Activated CD4-positive, alpha-beta T cell treated with anti-CD3 and anti-CD28 coated beads for 4 hours (primary cell): ENCODE data around the gene ENOX2.

ENCODE experiments used
- DNase-seq, 2 donors: peaks; one replicate each; pipeline ENCODE4 v3.0.0-alpha.2; 2020

ENOX2 gene

DNA sequence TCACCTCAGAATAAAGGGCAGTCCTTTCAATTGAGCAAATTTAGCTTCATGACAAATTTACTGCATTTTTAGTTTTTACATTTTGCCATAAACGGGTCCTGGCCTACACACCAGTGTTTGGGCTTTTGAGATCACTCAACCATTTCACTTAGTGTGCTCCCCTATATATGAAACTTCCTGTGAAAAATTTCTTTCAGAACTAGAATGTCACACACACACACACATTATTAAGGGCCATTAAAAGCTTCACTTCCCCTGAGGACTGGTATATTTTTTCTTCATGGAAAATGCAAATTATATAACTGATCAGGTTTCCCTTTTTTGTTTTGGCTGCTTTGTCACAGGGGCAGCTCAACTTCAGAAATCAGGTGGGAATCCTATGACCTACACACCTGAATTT, 206.5 kb downstream of the ENOX2 start:
- no peak for DNase-seq

DNA sequence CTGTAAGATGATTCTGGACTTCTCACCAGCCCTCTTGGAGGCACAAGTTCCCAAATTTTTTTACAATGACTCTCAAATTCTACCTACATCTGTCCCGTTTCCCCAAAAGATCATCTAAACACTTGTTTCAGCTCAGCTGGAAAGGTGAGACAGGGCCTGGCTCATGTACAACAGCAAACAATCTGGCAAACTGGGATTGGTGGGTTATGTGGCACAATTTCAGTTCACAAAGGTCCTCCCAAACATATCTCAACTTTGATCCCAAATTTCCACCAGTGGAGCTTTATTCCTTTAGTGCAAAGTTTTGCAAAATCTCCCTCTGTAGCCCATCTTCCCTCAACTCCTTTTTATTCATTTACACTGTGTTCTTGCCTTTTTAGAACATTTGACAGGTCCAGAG, 207.1 kb downstream of the ENOX2 start:
- no peak for DNase-seq

DNA sequence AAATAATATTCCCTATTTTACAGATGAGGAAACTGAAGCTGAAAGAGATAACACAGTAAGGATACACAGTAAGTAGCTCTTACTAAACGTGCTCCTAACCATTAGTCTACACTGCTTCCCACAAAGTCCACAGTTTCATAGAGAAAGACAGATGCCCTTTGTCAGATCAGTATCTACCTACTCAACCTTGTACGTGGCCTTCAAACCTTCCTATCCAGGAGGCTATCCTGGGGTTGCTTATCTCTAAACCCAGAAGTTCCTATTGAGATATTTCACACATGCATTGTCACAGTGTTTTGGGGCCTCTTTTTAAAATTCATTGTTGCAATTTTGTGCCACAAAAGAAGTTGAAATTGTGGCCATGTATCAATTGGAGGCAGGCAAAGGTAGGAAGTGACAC, 208.0 kb downstream of the ENOX2 start:
- DNase-seq: no peak

DNA sequence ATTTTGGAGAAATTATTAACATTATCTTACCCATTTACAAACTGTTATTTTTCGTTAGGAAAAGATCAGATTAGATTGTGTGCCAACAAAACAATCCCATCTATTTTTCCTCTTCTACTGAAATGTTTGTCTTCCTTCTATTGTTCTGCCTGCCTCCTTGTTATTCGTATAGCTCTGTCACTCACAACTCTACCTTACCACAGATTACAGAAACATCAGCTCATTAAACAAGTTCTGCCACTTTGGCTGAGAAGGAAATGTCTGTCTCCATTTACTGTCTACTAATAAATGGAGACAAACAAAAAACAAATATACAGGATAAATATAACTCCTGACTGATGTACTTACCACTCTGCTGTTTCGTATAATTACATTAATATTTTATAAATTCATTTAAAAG, 211.4 kb downstream of the ENOX2 start:
- no peak for DNase-seq

DNA sequence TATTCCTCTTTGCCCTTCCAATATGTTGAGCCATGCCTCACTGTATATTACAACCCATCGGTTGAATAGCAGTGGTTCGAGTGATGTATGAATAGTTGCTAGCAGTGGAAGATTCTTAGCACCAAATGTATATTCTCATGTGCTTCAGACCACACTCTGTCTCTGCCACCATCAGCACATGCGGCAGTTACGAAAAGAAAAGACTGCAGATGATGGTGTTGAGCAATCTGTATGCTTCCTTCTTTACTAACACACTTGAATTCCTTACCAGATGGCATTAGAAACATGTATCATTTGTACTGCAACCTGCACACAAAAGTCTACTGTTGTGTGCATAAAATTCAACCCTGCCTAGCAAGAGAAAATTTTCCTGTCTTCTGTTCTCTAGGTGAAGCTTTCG, 214.6 kb downstream of the ENOX2 start:
- no peak for DNase-seq

DNA sequence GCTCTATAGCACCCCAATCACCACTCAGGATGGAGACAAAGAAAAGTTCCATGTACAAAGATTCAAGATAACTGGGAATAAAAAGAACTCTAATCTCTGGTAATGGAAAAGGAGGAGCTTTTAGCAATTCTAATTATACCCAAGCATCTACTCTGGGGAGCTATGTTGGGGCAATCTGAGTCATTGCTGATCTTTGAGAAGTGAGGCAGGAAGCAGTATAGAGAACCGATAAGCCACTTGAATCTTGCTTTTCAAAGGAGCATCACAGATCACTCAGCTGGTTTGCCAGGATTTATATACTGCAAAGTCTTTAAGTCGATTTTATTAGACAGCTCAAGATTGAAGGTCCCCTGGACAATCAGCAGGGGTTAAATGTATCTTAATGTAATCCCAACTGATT, 220.0 kb downstream of the ENOX2 start:
- no peak for DNase-seq

DNA sequence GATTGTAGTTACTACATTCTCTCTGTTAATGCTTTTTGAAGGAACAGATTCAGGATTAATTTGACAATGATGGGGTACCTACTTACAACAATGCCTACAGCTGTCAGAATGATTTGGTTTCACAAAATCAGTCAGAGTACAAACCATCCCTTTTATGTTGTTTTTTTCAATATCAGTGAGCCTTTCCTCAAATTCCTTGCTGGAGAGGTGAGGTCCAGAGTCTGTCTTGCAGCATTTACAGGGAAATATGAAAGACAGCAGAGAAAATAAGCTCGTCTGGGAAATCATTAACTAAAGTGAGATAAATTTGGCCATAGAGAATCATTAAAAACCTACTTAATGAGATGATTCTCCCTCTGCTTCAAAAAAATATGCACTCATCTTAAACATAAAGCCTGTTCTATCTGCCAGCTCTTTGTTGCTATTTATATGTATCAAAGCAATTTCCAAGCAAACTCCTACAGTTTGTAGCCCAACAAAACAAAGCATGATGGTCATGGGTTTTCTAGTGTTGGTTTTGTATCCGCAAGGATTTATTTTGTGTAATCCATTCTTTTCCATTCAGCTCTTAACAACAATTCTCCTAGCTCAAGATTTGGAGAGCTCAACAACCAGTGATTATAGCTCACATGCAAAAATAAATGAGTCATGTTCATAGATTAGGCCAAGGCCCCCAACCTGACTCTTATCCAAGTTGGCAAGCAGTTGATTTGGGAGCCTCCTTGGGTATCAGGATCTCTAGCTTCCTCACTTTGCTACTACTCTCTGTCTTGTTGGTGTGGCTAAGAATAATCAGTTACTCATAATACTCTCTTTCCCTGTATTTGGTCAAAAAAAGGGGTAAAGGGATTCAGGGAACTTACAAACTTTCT, 222.6 kb downstream of the ENOX2 start:
- DNase-seq: no peak

DNA sequence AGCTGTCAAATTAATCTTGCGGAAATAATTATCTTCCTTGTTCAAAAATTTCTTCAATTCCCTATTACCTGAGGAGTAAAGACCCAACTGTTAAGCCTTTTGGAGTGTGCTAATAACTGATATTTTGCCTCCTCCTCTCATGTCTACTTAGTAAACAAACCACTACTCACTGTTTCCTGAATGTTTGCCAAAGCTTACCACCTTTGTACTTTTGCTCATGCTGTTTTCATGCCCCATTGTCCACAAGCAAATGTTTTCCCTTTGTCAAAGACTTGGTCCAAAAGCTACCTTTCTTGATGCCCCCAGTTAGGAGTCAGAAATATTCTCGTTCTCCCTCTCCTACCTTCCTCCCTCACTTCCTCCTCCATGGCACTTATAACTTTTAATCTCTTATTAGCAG, 226.1 kb downstream of the ENOX2 start:
- no peak for DNase-seq

DNA sequence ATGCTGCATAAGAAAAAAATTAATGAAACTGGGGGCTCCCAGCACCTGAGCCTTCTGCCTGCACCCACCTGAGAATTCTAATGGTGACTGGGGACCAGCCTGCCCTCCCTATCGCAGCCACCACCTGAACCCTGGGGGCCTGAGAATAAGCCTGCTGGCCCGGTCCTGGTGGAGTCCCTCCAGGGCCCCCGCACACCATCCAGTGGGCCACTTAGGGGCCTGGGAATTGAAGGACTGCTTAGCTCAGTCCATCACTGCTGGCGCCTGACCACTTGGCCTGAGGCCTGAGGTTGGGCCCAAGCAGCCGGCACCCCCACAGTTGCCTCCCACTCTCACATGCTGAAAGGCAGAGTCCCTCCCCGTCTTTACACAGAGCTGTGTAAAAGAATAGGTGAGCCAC, 230.8 kb downstream of the ENOX2 start:
- DNase-seq: no peak

DNA sequence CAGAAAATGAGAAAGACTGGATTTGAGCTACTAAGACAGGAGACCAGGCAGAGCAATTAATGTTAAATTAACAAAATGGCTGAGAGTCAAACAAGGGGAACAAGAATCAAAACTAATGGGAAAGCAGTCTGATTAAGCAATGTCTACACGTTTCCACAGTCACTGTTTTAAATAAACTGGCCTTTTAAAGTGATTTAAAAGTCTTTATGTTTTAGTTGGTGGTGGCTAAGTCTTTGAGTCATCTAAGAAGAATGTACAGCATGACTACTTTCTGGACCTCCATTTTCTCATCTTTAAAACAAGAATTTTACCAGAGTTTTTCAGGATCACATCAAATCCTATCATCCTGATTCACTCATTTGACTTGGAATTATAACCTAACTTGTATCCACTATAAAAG, 233.8 kb downstream of the ENOX2 start:
- no peak for DNase-seq

DNA sequence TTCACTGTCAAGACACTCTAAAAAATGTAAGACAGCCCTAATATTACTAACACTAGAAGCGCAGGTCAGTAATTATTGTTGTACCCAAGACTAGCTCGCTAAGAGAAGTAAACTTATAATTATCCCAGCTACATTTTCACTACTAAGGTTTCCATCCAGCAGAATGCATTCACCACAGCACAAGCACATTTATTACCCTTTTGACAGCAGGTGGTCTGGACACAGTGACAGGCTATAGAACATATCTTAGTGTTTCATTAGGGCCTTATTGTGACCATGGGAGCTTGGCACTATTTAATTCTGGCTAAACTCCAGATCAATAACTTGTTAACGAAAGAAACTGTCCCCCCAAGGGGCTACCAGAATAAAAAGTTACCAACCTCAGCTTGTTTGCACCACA, 237.7 kb downstream of the ENOX2 start:
- no peak for DNase-seq

DNA sequence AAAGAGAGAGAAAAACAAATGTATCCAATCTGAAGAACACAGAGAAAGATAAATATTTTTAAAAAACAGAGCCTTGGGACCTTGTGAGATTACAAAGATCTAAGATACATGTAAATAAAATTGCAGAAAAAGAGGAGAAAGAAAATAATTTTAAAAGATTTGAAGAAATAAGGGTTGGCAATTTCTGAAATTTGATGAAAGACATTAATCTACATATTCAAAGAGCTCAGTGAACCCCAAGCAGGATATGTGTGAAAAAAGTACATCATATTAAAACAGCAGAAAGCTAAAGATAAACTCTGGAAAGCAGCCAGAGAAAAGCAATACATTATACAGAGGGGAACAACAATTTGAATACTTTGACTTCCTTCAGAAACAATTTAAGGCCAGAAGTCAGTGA, 244.7 kb downstream of the ENOX2 start:
- DNase-seq: no peak

DNA sequence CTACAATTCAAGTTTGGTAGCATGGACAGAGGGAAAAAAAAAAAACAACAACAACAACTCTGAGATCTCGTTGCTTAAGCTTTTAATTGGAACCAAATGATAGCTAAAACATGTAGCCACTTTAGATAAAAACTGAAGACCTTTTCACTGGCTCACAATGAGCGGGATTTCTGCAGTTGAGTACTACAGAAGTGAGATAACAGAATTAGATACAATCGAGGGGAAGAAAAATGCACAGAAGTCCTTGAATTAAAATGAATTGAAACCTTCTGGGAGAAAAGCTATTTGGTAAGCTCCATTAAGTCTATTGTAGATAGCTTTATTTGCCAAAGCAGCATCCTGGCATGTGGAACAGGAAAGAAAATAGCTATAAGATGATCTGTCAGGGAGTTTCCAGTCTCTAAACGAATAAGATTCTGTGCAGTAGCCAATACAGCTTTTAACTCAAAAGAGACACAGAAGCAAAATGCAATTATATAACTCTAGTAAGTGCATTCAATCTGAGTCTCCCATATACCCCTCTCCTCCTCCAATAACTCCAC, 248.5 kb downstream of the ENOX2 start:
- no peak for DNase-seq

DNA sequence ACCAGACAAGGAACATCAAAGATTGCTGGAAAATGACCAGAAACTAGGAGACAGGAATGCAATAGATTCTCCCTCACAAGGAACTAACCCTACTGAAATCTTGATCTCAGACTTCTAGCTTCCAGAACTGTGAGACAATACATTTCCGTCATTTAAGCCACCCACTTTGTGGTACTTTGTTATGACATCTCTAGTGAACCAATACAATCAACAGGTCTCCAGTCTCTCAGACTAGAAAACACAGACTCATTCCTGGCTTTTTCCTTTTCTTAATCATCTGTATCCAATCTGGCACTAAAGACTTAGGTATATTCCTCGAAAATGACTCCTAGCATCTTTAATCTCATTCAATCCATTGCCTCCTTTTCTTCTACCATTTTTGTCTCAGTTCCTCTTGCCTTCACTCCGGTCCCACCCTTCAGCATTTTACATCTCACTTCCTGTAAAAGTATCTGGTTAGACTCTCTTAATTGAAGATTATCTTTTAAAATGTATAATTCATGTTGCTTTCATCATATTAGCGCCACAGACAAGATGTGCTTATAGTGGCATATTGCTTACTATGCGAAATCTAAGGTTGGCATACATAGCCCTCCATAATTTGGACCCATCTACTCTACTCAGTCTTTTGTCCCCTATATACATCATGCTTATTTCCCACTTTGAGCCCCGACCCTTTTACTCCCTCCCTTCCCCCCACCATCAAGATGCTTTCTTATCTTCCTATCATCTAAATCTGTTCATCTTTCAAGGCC, 250.0 kb downstream of the ENOX2 start:
- DNase-seq: no peak

DNA sequence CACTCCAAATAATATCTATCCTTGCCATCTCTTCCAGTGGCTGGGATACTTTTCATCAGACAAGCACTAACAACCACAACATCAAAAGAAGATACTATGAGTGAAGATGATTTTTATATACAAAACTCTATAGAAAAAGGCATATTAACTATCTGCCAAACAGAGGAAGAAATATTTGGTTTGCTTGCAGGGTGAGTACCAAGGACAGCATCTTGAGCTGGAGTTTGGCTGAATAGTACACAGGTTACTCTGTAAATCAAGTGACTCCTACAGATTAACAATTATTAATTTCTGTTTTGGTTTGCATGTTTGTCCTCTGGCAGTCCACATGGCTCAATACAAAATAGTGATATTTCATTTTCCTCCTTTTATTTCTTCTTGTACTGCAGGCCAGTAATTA, 253.3 kb downstream of the ENOX2 start:
- no peak for DNase-seq

DNA sequence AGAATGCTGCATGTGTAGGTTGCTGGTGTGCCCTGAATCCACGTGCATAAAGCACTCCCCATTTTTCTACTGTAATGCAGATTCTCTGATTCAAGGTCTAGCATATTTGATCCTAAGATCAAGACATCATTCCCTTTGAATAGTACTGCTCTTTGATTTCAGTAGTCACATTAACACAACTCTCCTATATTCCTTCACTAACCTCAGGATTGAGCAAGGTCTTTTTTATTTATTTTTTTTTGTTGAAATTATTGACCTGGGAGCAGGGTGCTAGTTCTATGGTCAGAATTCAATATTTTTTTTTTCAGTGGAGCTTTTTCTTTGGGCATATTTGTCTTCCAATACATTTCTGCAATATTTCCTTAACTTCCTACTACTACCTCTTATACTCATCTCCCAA, 255.5 kb downstream of the ENOX2 start:
- no peak for DNase-seq

DNA sequence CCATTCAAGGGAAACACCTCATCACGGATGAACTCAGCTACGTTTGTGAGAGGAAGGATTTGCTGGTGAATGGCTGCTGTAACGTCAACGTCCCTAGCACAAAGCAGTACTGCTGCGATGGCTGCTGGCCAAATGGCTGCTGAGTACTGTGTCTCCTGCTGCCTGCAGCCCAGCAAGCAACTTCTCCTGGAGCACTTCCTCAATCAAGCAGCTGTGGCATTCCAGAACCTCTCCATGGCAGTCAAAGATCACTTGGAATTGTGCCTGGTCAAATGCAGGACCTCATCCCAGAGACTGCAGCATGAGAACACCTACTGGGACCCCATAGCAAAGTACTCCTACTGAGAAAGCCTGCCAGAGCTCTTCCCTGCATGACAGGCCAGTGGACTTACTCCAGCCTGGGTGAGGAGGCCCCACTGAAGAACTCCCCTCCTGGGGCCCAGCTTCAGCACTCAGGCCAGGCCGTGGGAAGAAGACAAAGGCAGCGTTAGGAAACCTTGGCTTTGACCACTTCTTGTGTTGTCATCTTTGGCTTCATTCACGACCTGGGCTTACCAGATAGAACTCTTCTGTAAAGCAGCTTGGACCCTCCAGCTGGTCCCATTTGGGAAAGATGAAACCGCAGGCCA, 256.9 kb downstream of the ENOX2 start:
- no peak for DNase-seq

DNA sequence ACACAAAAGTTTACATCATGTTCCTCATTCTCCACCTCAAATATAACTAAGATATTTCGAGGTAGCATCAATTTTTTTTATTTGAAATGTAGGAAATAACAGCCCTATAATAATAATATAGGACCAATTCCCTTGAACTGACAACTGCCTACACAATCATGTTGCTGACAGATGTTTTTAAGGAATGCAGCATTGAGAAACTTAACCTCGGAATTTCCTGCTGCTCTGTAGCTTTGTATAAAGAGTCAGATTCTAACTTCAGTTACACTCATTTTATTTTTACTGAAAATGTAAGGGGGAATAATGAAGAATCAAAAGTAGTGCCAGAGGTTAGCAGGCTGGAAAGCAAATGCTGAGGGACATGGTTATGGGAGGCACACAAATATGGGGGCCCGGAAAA, 265.4 kb downstream of the ENOX2 start:
- no peak for DNase-seq

DNA sequence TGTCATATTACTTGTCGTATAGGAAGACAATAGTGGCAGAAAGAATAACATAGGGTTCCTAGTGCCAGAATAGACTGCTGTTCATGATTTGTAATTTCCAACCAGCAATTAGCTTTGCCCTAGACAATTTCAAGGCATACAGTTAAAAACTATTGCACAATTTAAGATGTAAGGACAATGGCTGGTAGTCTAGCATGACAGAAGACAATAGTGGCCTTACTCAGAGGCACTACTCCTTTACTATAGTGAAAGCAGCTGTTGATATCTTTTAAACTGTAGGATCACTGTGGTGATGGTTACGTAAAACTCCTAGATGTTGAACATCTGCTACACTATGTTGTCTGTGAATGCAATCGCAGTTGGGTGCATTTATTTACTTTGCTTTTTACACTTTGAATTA, 266.7 kb downstream of the ENOX2 start:
- DNase-seq: no peak

DNA sequence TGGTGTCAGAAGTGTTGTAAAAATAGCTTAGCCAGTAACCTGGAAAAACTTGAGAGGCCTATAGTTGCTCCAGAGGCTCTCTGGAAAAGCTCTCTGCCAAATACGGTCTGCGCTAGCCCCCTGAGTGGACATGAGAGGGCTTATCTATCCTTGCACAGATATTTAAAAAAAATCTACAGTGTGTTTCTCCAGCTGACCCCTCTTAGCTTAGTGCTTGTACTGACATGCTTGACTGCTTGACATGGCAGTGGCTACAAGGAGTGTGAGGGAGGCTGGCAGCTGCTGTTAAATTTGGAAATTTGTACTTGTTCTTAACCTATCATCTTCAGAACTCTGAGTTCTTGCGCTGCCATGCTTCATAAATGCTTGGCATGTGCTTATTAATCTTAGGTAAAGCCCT, 272.0 kb downstream of the ENOX2 start:
- no peak for DNase-seq

DNA sequence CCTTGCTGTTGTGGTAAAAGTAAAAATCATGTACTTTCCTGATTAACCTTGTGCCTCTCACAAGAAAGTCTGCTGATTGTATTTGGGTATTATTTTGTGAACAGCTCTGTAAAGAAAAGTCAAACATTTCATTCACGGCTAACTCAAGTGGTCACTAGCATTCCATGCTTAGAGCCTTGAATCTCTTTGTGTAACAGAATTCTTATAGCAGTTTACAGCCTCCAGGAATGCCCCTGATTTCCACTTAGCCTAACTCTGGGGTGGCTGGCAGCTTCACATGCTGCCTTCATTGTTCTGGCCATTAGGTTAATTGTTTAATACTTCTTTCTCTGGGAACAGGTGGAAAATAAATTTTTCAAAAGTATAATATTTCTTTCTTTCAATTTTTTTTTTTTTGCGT, 274.5 kb downstream of the ENOX2 start:
- no peak for DNase-seq

DNA sequence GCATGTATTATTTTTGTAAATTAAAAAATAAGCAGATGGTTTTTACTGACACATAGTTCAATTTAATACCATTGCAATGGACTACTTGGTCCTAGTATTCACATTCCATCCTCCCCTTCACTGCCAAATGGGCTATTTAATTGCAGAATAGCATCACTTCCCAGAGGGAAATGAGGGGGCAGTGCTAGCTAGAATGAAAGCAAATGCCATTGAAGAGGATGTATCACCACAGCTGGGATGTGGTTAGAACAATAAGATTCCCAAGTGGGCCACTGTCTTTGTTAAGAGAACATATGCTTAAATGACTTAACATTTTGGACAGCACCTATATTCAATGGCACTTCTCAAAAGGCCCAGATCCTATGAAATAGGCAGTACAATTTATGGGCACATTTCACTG, 276.5 kb downstream of the ENOX2 start:
- no peak for DNase-seq

DNA sequence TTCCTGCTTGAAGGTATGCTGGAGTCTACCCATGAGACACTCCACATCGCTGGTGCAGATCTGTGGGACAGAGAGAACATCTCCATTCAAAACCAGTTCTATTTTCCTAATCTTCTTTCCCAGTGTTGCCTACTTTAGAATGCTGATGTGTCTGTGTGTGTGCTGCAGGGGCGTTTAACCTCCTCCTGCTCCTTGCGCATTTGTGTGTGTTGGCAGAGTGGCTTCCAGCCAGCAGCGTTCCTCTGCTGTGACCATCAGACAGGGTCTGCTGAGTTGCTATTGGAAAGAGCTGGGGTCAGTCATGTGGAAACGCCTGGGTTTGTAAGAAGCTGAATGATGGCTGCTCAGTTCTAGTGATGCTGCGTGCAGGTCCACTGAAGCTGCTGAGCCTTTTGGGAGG, 277.6 kb downstream of the ENOX2 start:
- DNase-seq: no peak

DNA sequence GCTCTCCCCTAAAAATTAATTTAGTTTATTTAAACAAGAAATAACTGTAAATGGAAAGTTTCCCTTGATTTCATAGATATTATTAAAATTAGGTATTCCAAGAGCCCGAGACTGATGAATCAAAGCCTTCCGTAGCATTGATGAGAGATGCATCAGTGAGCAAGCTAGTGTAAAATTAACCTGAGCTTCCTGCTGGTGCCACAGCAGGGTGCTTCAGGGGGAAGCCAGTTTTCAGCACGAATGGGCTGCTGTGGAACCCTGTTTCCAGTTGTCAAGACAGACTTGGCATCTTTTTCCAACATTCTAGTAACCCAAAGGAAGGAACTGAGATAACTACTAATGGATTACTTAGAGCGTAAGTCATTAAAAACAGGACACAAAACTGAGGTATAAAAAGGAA, 279.5 kb downstream of the ENOX2 start:
- DNase-seq: no peak
